Activated CD4-positive, alpha-beta T cell treated with anti-CD3 and anti-CD28 coated beads, Interleukin-2, amount 50 U/mL, for 1 hour (primary cell): ENCODE results near the gene G3BP2.
A peak's percentile ranks its signal among the peaks of the same experiment; 100 is the strongest.
"Not testable (repeated sequence)": the region's sequence is repeated elsewhere in the genome, so short reads cannot be mapped to it uniquely, and the experiment has no call there.

Experiments
- DNase-seq: peaks from one replicate; pipeline ENCODE4 v3.0.0-alpha.2; 2020

The G3BP2 gene

DNA sequence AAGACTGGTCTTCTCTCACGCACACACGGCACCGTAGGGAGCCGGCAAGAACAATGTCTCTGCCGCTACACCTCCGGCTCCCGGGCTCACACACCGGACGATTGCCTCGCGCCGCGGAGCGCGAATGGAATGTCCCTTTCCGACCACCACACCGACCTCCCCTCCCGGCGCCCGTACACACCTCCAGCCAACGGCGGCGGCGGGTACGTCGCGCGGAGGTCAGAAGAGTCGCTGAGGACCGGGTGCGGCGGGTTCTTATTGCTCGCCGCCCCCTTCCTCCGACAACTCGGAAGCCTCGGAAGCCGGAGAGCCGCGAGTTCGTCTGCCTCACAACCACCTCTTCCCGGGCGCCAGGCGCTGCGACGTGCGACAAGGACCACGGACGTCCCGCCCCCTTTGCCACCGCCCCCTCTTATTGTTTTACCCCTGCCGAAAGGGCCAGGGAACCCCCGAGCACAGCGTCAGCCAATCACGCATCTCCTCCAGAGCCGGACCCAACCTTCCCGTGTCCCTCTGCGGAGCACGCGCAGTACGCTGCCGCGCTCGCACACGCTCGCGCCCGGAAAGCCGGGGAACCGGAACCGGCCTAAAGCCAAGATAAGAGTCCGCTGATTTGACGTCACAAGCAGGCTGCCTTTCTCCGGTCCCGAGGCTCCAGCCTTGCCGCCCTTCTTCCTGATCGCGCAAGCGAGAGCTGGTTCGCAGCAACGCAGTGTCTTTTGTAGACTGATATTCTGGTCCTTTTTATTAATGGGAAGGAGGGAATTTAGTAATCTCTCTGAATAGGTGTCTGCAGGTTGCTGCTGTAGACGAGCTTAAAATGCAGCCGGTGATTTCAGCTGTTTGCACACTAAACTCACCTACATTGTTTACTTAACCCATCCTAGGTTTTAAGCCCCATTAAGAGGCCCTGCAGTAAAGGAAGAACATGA lies at the start of gene G3BP2:
Gene G3BP2 (minus strand): TSS at position 385 of the 932 bp plus-strand sequence. CDS start 11,386 bp downstream, outside the sequence.
- peak; percentile 97 for DNase-seq

- DNase-seq: no peak
Measured at GRCh38 chr4:75722417-75722816, 49.2 kb upstream of the G3BP2 start.

DNA sequence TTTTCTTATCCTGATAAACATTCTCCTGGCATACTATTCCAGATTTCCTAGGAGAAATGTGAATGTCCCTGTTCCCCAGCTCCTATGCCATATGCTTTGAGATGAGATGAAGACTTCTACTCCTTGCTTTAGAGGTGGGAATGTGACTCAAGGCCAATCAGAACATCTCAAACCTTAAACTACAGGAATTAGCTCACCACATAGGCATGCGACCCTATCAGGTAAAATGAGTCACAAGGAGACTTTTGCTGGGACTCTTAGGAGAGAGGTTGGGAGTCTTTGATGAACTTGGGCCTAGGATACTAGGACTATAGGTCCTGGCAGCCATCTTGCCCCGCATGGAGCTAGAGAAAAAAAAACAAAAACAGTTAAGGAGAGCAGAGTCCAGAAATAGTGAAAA lies 45.3 kb upstream of the G3BP2 start:
- DNase-seq: no peak

GRCh38 chr4:75717408-75717807 lies 44.2 kb upstream of the G3BP2 start:
- DNase-seq: no peak

DNA sequence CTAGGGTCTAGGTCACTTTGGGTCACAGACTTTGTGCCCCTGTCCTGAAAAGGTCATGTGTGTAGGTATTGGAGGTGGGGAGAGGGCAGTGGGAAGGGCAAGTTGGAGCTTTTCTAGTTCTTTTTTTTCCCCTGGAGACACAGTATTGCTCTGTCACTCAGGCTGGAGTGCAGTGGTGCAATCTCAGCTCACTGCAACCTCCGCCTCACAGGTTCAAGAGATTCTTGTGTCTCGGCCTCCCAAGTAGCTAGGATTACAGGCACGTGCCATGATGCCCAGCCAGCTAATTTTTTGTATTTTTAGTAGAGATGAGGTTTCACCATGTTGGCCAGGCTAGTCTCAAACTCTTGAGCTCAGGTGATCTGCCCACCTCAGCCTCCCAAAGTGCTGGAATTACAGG lies 42.8 kb upstream of the G3BP2 start:
- DNase-seq: not testable (repeated sequence)

- DNase-seq: no peak
Measured at GRCh38 chr4:75715105-75715799, 42.0 kb upstream of the G3BP2 start.

GRCh38 chr4:75714704-75715103 lies 41.5 kb upstream of the G3BP2 start:
- DNase-seq: no peak

- no peak for DNase-seq
Measured at GRCh38 chr4:75714011-75714410, 40.8 kb upstream of the G3BP2 start.

- no peak for DNase-seq
Measured at GRCh38 chr4:75710246-75710645, 37.0 kb upstream of the G3BP2 start.

DNA sequence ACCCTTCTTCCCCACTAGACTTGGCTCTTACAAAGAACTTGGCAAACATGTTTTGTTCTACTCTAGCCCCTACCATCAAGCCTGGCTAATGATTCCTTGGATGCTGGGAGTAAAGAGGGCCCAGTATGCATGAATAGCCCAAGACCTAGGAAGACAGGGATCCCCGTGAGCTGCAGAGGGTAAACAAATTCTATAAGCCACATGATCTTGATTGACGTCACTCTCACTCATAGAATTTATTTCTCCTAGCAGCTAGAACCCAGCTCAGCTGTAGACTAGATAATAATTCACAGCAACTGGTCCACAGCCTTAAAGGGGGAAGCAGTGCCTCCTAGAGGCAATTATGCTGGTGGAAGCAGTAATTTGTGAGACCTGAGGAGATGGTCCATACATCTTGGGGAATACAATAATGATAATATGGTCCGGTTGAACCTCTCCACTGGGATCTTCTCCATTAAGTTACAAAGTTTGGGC lies 35.0 kb upstream of the G3BP2 start:
- peak; percentile 35 for DNase-seq

- DNase-seq: no peak
Measured at GRCh38 chr4:75705198-75705977, 32.2 kb upstream of the G3BP2 start.

DNA sequence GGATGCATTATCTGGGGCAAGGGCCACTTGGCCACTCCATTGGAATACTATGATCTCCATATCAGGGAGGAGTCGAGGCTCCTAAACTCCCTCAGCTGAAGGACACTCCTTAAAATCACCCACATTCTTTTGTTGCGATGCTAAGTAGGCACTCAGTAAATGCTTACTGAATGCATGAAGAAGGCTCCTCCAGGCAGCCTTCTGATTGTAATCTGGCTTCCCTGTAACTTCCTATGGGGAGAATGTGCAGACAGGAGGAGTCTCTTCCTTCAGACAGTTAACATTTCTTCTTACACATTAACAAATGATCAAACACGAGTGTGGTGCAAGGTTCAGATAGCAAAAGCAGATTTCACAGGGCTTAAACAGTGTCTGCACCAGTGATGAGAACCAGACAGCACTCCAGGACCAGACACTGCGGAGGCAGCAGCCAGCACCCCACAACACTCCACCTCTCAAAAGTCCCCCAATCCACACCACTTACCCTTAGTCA lies 29.8 kb upstream of the G3BP2 start:
- no peak for DNase-seq

GRCh38 chr4:75699299-75699698 lies 26.1 kb upstream of the G3BP2 start:
- no peak for DNase-seq

DNA sequence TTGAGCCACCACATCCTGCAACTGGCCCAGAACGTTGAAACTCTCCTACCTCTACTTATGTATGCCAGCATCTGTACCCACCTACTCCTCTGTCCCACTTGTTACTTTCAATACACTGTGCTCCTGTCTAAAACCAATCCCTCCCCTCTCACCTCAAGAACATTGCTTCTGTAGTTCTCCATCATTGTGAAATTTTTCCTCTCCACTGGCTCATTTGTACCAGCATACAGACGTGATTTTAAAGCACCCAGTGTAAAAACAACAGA lies 25.7 kb upstream of the G3BP2 start:
- DNase-seq: no peak

DNA sequence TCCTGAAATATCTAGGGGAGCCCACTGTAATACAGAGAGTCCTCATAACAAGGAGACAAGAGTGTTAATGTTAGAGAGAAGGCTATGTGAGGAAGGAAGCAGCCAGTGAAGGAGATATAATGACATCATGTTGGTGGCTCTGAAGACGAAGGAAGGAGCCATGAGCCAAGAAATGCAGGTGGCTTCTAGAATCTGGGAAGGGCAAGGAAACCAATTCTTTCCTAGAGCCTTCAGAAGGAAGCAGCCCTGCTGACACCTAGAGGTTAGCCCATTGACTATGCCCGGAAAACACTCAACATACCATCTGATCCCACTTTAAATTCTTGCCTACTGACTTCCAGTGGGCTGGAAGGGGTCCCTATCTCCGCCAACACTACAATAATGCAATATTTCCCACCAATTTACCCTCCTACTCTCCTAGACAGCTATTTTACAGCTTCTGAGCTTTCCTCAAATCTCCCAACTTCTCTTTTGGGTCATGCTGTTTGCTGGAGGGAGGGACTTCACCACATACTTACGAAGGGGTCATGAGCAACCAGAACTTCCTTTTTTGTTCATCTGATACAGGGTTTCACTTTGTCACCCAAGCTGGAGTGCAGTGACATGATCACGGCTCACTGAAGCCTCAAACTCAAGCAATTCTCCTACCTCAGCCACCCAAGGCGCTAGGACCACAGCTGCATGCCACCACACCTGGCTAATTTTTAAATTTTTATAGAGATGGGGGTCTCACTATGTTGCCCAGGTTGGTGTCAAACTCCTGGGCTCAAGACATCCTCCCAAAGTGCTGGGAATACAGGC lies 25.2 kb upstream of the G3BP2 start:
- no peak for DNase-seq

DNA sequence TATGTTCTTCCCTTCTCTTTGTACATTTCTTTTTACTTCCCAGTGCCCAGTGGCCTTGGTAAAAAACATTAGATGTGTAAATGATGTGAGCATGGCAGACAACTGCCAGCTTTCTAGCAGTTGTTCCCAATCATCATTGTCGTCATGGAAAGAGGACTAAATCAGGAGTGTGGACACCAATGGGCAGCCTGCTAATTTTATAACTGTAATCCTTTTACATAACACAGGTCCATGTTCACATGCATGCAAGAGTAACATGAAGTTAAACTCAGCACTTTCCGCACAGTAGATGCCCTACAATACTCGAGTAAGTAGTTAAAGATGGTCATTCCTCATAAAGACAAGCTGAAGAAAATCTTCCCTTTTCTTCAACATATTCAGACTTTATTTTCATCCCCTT lies 23.4 kb upstream of the G3BP2 start:
- DNase-seq: no peak

DNA sequence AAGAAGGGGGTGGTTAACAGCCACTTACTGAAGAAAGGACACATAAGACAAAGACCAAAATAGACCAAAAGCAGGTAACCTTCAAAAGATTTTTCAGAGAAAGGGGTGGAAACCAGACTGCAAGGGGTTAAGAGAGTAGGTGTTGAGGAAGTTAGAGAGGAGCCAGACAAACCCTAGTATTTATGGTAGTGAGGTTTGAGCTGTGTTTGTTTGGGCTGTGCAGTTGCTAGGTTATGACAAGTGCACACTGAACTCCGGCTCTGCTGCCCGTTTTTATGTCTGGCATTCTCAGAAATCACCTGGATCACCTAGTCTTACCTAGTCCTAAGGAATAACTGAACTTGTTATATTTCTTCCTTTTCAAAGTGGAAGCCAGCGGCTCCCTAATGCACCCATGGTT lies 22.9 kb upstream of the G3BP2 start:
- DNase-seq: peak; percentile 34

GRCh38 chr4:75692066-75692465 lies 18.9 kb upstream of the G3BP2 start:
- DNase-seq: not testable (repeated sequence)

DNA sequence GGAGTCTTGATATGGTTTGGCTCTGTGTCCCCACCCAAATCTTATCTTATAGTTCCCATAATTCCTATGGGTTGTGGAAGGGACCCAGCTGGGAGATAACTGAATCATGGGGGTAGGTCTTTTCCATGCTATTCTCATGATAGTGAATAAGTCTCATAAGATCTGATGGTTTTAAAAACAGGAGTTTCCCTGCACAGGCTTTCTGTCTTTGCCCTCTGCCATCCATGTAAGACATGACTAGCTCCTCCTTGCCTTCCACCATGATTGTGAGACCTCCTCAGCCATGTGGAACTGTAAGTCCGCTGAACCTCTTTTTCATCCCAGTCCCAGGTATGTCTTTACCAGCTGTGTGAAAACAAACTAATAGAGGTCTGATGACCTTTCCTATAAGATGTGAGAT lies 13.9 kb upstream of the G3BP2 start:
- DNase-seq: not testable (repeated sequence)

DNA sequence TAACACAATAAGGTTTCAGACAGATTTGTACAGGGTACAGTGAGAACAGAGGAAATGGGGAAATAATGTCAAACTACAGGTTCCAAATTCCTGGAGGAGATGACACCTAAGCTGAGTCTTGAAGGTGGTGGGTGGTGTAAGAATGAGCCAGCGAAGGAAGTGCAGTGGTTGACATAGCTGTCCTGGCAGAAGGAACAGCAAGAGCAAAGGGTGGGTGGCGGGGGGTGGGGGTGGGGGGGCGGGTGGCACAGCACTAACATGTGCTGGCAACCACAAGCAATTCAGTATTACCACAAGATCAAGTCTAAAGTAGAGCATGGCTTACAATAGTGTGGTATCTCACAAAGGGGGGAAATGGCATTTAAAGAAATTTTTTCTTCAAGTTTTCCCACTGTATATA lies 13.1 kb upstream of the G3BP2 start:
- no peak for DNase-seq

DNA sequence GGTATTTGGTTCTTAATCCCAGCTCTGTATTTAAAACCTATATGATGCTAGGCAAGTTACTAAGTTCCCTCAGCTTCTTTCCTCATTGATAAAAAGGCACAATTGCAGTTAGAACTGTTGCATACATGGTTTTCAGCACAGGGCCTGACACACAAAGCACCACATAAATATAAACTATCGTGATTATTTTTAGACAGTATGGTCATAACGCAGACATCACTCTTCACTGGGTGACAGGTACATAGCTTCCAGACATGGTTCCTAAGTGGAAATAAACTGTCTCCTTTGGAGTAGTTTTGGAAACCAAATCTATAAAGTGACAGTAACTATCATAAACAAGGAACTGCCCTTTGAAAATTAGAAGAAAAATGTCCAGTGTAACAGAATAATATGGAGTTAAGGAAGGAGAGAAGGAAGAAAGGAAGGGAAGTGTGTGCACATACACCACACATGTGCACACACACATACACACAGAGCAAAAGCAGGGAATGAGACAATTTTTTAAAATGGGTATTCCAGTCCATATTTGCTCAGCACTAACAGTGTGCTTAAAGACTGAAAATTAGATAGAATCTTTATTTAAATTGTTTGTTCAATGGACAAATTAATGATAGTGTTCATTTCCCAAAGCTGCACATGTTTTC lies 12.5 kb upstream of the G3BP2 start:
- DNase-seq: no peak
